Left ventricle myocardium inferior (tissue), 1 donor: Measurements from ENCODE around the gene CRNN. TPM values are rescaled to one million over a fixed set of nuclear protein-coding genes. Genes with fewer than 3 reads are reported as not detected.

Experiments used
- DNase-seq: peaks from one replicate; pipeline ENCODE4 v3.0.0-alpha.2; 2020
- H3K27ac ChIP-seq: fragments of 200-600 bp; replicated peaks from 2 replicates; pipeline ENCODE4 v1.8.0; 2021
- H3K27me3 ChIP-seq: fragments of 200-600 bp; 2 replicates; pipeline ENCODE4 v1.8.0; 2021; ENCODE audit warnings: low read depth
- H3K36me3 ChIP-seq: fragments of 200-600 bp; 2 replicates; pipeline ENCODE4 v1.8.0; 2021
- H3K4me1 ChIP-seq: fragments of 200-600 bp; 2 replicates; pipeline ENCODE4 v1.8.0; 2021
- H3K4me3 ChIP-seq: fragments of 200-600 bp; 2 replicates; pipeline ENCODE4 v1.8.0; 2021; ENCODE audit warnings: mild to moderate bottlenecking, moderate library complexity
- H3K9me3 ChIP-seq: fragments of 200-600 bp; replicated peaks from 2 replicates; pipeline ENCODE4 v1.8.0; 2021
- intact Hi-C: fragments of 100-400 bp; cut with micrococcal nuclease; formaldehyde crosslinking; loops from one replicate; pipeline ENCODE4 v1.11.0; 2022
- total RNA-seq: library from RNA; stranded (reverse); fragmentation: NEBNext Ultra II Directional; extraction: Animal tissue kit (Norgen Biotek cat#: 25700); gene quantifications from one replicate; pipeline ENCODE4 v1.2.1, GENCODE V29; 2021
- TF ChIP-seq, protein P1 (sequence below): fragments of 200-600 bp; IDR thresholded peaks from 2 replicates; pipeline ENCODE4 v1.8.0; 2021; ENCODE audit warnings: antibody characterized with exemption, mild to moderate bottlenecking, borderline replicate concordance
- donor health status: DM: no; HTN: yes; CAD: no; lungs with severe emphysema.

The CRNN gene
- total RNA-seq, 1 donor from 2014 or later: not detected

DNA sequence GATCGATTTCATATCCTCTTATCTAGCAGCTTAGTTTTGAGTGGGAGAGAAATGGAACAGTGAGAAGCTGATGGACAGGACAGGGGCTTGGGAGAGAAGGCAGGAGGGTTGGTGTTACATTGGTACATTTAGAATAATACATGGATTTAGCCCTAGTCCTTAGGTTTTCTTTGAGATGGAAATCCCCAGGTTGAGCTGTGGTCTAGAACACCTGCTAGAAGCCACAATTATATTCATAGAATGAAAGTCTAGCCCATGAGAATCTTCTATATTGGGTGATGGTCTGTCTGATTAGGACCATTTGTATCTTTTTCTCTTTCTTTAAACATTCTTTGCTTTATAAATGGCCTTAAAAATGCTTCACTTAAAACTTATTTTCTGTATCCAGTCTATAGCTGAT, 19.9 kb downstream of the CRNN start:
- no peak overlapping the region for H3K27ac ChIP-seq
- peaks cover 43% of the 10 kb centered on the region for H3K27me3 ChIP-seq
- H3K9me3 ChIP-seq: no peaks in the 10 kb centered on the region
- no peaks in the 10 kb centered on the region for H3K36me3 ChIP-seq
- intact Hi-C loops: no loop called here
- no peak for DNase-seq
- H3K4me1 ChIP-seq: no peaks in the 10 kb centered on the region
- H3K4me3 ChIP-seq: no peak overlapping the region
- TF ChIP-seq, protein P1, sequence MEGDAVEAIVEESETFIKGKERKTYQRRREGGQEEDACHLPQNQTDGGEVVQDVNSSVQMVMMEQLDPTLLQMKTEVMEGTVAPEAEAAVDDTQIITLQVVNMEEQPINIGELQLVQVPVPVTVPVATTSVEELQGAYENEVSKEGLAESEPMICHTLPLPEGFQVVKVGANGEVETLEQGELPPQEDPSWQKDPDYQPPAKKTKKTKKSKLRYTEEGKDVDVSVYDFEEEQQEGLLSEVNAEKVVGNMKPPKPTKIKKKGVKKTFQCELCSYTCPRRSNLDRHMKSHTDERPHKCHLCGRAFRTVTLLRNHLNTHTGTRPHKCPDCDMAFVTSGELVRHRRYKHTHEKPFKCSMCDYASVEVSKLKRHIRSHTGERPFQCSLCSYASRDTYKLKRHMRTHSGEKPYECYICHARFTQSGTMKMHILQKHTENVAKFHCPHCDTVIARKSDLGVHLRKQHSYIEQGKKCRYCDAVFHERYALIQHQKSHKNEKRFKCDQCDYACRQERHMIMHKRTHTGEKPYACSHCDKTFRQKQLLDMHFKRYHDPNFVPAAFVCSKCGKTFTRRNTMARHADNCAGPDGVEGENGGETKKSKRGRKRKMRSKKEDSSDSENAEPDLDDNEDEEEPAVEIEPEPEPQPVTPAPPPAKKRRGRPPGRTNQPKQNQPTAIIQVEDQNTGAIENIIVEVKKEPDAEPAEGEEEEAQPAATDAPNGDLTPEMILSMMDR: no peak

DNA sequence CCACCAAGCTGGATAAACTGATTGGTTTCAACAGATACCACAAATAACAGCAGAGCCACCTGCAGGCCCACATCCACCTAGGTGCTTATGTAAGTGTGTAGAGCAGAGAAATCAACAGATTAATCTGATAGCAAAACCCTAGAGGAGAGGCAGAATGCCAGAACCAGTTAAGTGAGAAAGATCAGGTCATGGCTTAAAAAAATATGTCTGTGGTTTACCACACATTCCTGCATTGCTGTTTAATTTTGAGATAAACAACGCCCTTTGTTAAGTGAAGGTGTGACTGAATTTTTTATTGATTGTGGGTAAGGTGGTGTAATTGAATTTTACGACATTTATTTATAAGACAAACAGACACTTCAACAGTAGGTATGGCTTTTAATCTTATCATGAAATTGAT, 21.2 kb downstream of the CRNN start:
- H3K27me3 ChIP-seq: peaks cover 43% of the 10 kb centered on the region
- TF ChIP-seq, protein P1: no peak
- intact Hi-C loops: no loop called here
- H3K27ac ChIP-seq: no peak overlapping the region
- H3K9me3 ChIP-seq: no peaks in the 10 kb centered on the region
- no peaks in the 10 kb centered on the region for H3K4me1 ChIP-seq
- H3K36me3 ChIP-seq: no peaks in the 10 kb centered on the region
- H3K4me3 ChIP-seq: no peak overlapping the region
- DNase-seq: no peak

DNA sequence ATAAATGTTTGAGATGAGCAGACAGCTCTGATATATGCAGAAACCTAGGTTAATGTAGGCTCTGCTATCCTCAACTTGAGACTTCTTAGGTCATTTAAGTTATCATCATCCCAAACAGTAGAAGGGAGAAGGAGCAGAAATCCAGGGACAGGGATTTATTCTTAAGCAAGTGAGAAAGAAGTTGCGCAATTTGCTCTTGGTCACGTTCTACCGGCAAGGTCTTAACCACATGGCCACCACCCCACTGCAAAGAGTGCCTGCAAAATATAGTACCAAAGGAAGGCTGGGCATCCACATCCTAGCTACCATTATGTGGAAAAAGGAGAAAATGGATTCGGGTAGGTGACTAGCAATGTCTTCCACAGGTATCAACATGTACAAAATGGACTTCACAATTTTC, 25.2 kb downstream of the CRNN start:
- peaks cover 22% of the 10 kb centered on the region for H3K27me3 ChIP-seq
- H3K27ac ChIP-seq: no peak overlapping the region
- no peaks in the 10 kb centered on the region for H3K36me3 ChIP-seq
- H3K4me1 ChIP-seq: no peaks in the 10 kb centered on the region
- intact Hi-C loops: no loop called here
- H3K4me3 ChIP-seq: no peak overlapping the region
- TF ChIP-seq, protein P1: no peak
- H3K9me3 ChIP-seq: peaks cover 2% of the 10 kb centered on the region
- no peak for DNase-seq

DNA sequence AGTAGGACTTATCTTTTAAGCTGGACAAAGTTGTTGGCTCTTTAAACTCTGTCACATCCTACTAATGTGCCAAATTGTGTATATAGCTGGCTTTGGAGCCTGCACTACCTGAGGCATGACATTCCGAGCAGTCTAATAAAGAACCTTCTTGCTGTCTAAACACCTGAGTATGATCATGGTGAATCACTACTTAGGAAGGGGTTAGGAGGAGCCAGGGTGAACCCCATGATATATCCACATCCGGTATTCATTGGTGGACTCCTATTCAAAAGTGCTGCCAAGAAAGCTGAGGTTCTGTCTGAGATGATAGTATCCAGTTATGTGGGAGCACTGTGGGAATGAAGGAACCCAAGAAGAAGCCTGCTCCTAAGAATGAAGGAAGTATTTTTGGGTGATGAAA, 27.1 kb downstream of the CRNN start:
- Histone ChIP-seq H3K36me3 (no peaks in the 10 kb centered on the region), H3K9me3 (peaks cover 8% of the 10 kb centered on the region), H3K27ac (no peak overlapping the region), H3K4me1 (no peaks in the 10 kb centered on the region), H3K4me3 (no peak overlapping the region), H3K27me3 (peaks cover 12% of the 10 kb centered on the region)
- TF ChIP-seq, protein P1: no peak
- no peak for DNase-seq
- intact Hi-C loops: no loop called here

DNA sequence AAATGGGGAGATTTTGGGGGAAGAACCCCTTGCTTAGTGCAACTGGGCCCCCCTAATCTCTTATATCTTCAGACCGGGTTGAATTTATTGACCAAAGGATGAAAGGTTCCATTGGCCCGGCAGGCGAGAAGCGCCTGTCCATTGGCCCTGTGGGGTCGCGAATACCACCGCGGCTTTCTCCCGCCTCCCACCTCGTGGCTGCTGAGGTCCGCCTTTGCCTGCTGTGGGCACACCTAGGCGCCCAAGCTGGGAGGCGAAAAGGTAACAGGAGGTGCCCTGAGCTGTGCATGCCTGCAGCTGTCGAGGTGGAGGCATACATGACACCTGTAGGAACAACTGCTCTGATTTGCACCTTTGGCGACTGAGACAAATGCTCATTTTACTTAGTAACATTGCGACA, 33.1 kb downstream of the CRNN start:
- Histone ChIP-seq H3K4me1 (no peaks in the 10 kb centered on the region), H3K27ac (no peak overlapping the region), H3K27me3 (no peaks in the 10 kb centered on the region), H3K4me3 (no peak overlapping the region), H3K9me3 (peaks cover 8% of the 10 kb centered on the region), H3K36me3 (no peaks in the 10 kb centered on the region)
- intact Hi-C loops: no loop called here
- no peak for DNase-seq
- TF ChIP-seq, protein P1: no peak

DNA sequence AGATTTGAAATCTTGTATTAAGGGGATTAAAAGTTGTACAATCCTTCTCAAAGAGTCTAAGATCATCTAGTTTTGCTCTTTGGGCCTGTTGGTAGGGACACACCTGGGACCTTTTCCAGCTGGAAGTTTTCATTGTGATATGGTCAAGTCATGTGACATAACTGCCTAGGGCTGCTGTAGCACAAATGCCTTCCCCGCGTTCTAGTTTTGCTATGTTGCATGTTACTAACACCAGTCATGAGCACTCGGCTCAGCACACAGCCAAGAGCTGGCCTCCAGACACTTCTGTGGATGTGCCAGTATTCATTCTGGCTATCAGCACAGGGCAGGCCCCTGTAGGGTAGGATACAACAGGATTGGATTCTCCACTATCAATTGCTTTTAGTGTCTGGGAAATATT, 39.6 kb downstream of the CRNN start:
- H3K36me3 ChIP-seq: no peaks in the 10 kb centered on the region
- H3K9me3 ChIP-seq: peaks cover 8% of the 10 kb centered on the region
- no peaks in the 10 kb centered on the region for H3K27me3 ChIP-seq
- no peak overlapping the region for H3K27ac ChIP-seq
- intact Hi-C loops: no loop called here
- H3K4me1 ChIP-seq: no peaks in the 10 kb centered on the region
- TF ChIP-seq, protein P1: no peak
- H3K4me3 ChIP-seq: no peak overlapping the region
- DNase-seq: peak; percentile 18
